MM.1S (cell line): ENCODE measurements around the gene TIMP1.

ENCODE experiments used
- DNase-seq: peaks from one replicate; pipeline ENCODE4 v3.0.0-alpha.2; 2015
- H2AFZ ChIP-seq: fragments of 300-600 bp; sonication (generic); 2 replicates; pipeline ENCODE4 v1.6.0; 2016; ENCODE audit warnings: antibody characterized with exemption, low read length
- H3F3A ChIP-seq: fragments of 300-600 bp; sonication (generic); 2 replicates; pipeline ENCODE4 v1.6.1; 2016; ENCODE audit warnings: mild to moderate bottlenecking, antibody characterized with exemption, low read length, moderate library complexity, mixed read lengths; ENCODE audit not compliant: insufficient read depth
- H3K27ac ChIP-seq: fragments of 300-600 bp; sonication (generic); 2 replicates; pipeline ENCODE4 v1.5.1; 2016; ENCODE audit warnings: mild to moderate bottlenecking, low read length
- H3K27me3 ChIP-seq: fragments of 300-600 bp; sonication (generic); replicated peaks from 2 replicates; pipeline ENCODE4 v1.6.0; 2016; ENCODE audit warnings: low read length; ENCODE audit not compliant: insufficient read depth
- H3K36me3 ChIP-seq: fragments of 300-600 bp; sonication (generic); replicated peaks from 2 replicates; pipeline ENCODE4 v1.6.1; 2016; ENCODE audit warnings: mild to moderate bottlenecking, low read length, mixed read lengths; ENCODE audit not compliant: insufficient read depth
- H3K4me1 ChIP-seq: fragments of 300-600 bp; sonication (generic); 2 replicates; pipeline ENCODE4 v1.6.1; 2016; ENCODE audit warnings: low read length, mixed read lengths
- H3K4me2 ChIP-seq: fragments of 300-600 bp; sonication (generic); 2 replicates; pipeline ENCODE4 v1.6.0; 2016; ENCODE audit warnings: low read depth, low read length
- H3K4me3 ChIP-seq: fragments of 300-600 bp; sonication (generic); 2 replicates; pipeline ENCODE4 v1.5.1; 2016; ENCODE audit warnings: low read length, mixed read lengths
- H3K79me2 ChIP-seq: fragments of 300-600 bp; sonication (generic); 2 replicates; pipeline ENCODE4 v1.6.1; 2016; ENCODE audit warnings: mixed run types, low read length, mixed read lengths
- H3K9ac ChIP-seq: fragments of 300-600 bp; sonication (generic); 2 replicates; pipeline ENCODE4 v1.6.1; 2016; ENCODE audit warnings: low read length, mixed read lengths
- H3K9me2 ChIP-seq: fragments of 300-600 bp; sonication (generic); replicated peaks from 2 replicates; pipeline ENCODE4 v1.6.1; 2016; ENCODE audit warnings: mild to moderate bottlenecking, low read length, mixed read lengths; ENCODE audit not compliant: insufficient read depth
- H3K9me3 ChIP-seq: fragments of 300-600 bp; sonication (generic); replicated peaks from 2 replicates; pipeline ENCODE4 v1.6.1; 2016; ENCODE audit warnings: mild to moderate bottlenecking, low read length, mixed read lengths; ENCODE audit not compliant: insufficient read depth
- H4K20me1 ChIP-seq: fragments of 300-600 bp; sonication (generic); 2 replicates; pipeline ENCODE4 v1.6.1; 2016; ENCODE audit warnings: mild to moderate bottlenecking, low read length, moderate library complexity, mixed read lengths; ENCODE audit not compliant: insufficient read depth
- CTCF ChIP-seq: fragments of 300-600 bp; sonication (generic); IDR thresholded peaks from 2 replicates; pipeline ENCODE4 v1.5.1; 2016; ENCODE audit warnings: antibody characterized with exemption, low read length, mixed read lengths
- EZH2 ChIP-seq: fragments of 300-600 bp; sonication (generic); optimal IDR thresholded peaks from 2 replicates; pipeline ENCODE3; 2017; ENCODE audit warnings: low read depth, mild to moderate bottlenecking, antibody characterized with exemption, low read length, mixed read lengths
- EZH2phosphoT487 ChIP-seq: fragments of 300-600 bp; sonication (generic); IDR thresholded peaks from 2 replicates; pipeline ENCODE4 v1.6.1; 2018; ENCODE audit warnings: antibody characterized with exemption, low read length

Gene TIMP1

GRCh38 chrX:47587091-47587891 is 5.1 kb downstream of the TIMP1 start:
- Histone ChIP-seq H4K20me1 (no peaks in the 10 kb centered on the region), H3K9ac (no peak overlapping the region), H3K27me3 (no peaks in the 10 kb centered on the region), H2AFZ (no peak overlapping the region), H3F3A (no peaks in the 10 kb centered on the region), H3K4me2 (no peak overlapping the region), H3K9me3 (no peaks in the 10 kb centered on the region), H3K4me3 (no peak overlapping the region), H3K9me2 (no peaks in the 10 kb centered on the region), H3K4me1 (no peaks in the 10 kb centered on the region), H3K36me3 (no peaks in the 10 kb centered on the region), H3K79me2 (no peaks in the 10 kb centered on the region), H3K27ac (no peak overlapping the region)
- TF ChIP-seq EZH2 (no peak), EZH2phosphoT487 (no peak), CTCF (no peak)
- DNase-seq, result no peak

DNA sequence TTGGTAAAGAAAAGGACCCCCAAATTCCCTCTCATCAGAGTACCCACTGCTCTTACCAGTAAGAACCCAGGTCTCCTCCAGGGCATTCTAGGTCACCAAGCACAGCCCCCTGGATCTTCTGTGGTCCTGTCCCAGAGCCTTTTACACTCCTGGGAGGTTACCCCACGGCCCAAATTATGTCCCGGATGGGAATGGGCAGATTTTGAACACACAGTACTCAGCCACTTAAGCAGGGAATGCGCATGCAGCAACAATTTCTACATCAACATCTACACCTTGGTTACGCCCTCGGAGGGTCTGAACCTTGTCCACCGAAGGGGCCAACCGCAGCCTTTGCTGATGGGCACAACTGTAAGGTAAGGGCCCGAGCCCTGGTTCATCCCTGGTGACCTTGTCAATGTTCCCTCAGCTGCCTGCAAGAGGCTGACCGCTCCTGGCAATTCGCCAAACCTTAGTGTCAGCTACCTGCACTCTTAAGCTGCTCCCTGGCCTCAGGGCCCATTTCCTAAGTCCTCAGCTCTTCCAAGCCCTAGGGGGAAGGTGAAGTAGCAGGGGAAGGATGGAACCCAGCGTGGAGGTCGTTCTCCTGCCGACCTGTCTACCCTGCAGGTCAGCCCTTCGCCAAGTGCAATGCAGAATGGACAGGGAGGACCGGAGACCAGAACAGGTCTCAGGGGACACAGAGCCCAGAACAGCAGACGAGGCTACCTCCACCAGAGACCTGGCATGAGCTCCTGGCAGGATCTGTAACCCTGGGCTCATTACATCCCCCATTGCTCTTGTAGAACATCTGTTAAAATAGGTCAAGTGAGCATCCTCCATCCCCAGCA is 5.9 kb downstream of the TIMP1 start:
- H3K27ac ChIP-seq, result no peak overlapping the region
- H3K9me3 ChIP-seq, result no peaks in the 10 kb centered on the region
- no peaks in the 10 kb centered on the region for H3K79me2 ChIP-seq
- no peak overlapping the region for H3K4me3 ChIP-seq
- DNase-seq, result no peak
- no peaks in the 10 kb centered on the region for H3K9me2 ChIP-seq
- H4K20me1 ChIP-seq, result no peaks in the 10 kb centered on the region
- H3K4me2 ChIP-seq, result no peak overlapping the region
- no peak for TF ChIP-seq EZH2phosphoT487
- no peaks in the 10 kb centered on the region for H3K36me3 ChIP-seq
- no peaks in the 10 kb centered on the region for H3F3A ChIP-seq
- H3K4me1 ChIP-seq, result no peaks in the 10 kb centered on the region
- no peak overlapping the region for H2AFZ ChIP-seq
- no peaks in the 10 kb centered on the region for H3K27me3 ChIP-seq
- H3K9ac ChIP-seq, result no peak overlapping the region

DNA sequence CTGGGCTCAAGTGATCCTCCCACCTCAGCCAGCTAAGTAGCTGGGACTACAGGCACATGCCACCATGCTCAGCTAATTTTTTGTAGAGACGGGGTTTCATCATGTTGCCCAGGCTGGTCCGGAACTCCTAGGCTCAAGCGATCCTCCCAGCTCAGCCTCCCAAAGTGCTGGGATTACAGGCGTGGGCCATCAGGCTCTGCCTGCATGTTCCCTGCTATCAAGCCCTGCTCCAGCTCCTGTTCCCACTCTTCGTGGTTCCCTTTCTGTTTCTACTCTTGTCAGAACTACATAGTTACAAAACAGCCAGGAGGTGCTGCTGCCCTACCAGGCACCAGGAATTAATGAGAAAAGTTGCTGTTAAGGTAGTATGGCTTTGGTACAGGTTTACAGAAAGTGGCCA is 8.7 kb downstream of the TIMP1 start:
- no peaks in the 10 kb centered on the region for H4K20me1 ChIP-seq
- no peak overlapping the region for H2AFZ ChIP-seq
- H3K4me3 ChIP-seq, result no peak overlapping the region
- no peaks in the 10 kb centered on the region for H3K9me2 ChIP-seq
- H3K4me1 ChIP-seq, result no peaks in the 10 kb centered on the region
- H3K27me3 ChIP-seq, result no peaks in the 10 kb centered on the region
- no peaks in the 10 kb centered on the region for H3F3A ChIP-seq
- no peak overlapping the region for H3K27ac ChIP-seq
- no peak for TF ChIP-seq EZH2phosphoT487
- TF ChIP-seq EZH2, result no peak
- TF ChIP-seq CTCF, result no peak
- no peak overlapping the region for H3K4me2 ChIP-seq
- H3K79me2 ChIP-seq, result no peaks in the 10 kb centered on the region
- no peaks in the 10 kb centered on the region for H3K36me3 ChIP-seq
- no peaks in the 10 kb centered on the region for H3K9me3 ChIP-seq
- H3K9ac ChIP-seq, result no peak overlapping the region
- no peak for DNase-seq
